H1 (cell line): ENCODE data around the gene B4GALNT1. TPM values are rescaled to one million over a fixed set of nuclear protein-coding genes. Genes with fewer than 3 reads are reported as not detected.

Source experiments
- CTCF ChIA-PET: fragments of 300-600 bp; sonication (Branson Sonifier 250); formaldehyde crosslinking; loops from one replicate; lab custom pipeline; 2021; ENCODE audit not compliant: partially characterized antibody; lab: Charles Lee
- POLR2A ChIA-PET: fragments of 300-600 bp; sonication (Branson Sonifier 250); formaldehyde crosslinking; loops from one replicate; lab custom pipeline; 2021; ENCODE audit warnings: inconsistent platforms; ENCODE audit not compliant: partially characterized antibody; lab: Charles Lee
- DNase-seq, 2 experiments: peaks; one replicate each; pipeline versions ENCODE4 v3.0.0 to v3.0.0-alpha.2; 2010 to 2022; ENCODE audit warnings: low spot score in 2 of 2, low read depth in 1 of 2, mixed read lengths in 1 of 2
- FAIRE-seq: peaks from 2 replicates; lab custom pipeline; 2011; peaks lifted over from hg19 to GRCh38; lab: Jason Lieb, UNC
- H2AFZ ChIP-seq: 2 replicates; pipeline ENCODE4 v1.8.1; 2012; ENCODE audit warnings: low read length, inconsistent platforms
- H2AK5ac ChIP-seq: 2 replicates; pipeline ENCODE4 v1.6.1; 2013; ENCODE audit warnings: low read depth, low read length
- H2BK120ac ChIP-seq: replicated peaks from 2 replicates; pipeline ENCODE3; 2013; ENCODE audit warnings: low read depth, low read length, inconsistent platforms
- H2BK12ac ChIP-seq: 2 replicates; pipeline ENCODE4 v1.6.1; 2013; ENCODE audit warnings: low read depth, low read length
- H2BK15ac ChIP-seq: 2 replicates; pipeline ENCODE4 v1.6.1; 2013; ENCODE audit warnings: low read length
- H2BK20ac ChIP-seq: 2 replicates; pipeline ENCODE4 v1.6.1; 2013; ENCODE audit warnings: low read length
- H2BK5ac ChIP-seq: 2 replicates; pipeline ENCODE4 v1.6.1; 2013; ENCODE audit warnings: low read depth, low read length
- H3K14ac ChIP-seq: 2 replicates; pipeline ENCODE4 v1.6.1; 2013; ENCODE audit warnings: inconsistent platforms; ENCODE audit not compliant: insufficient read length
- H3K18ac ChIP-seq: 2 replicates; pipeline ENCODE4 v1.6.1; 2013; ENCODE audit warnings: low read length; ENCODE audit errors: extremely low read depth
- H3K23ac ChIP-seq: 2 replicates; pipeline ENCODE4 v1.6.1; 2013; ENCODE audit warnings: inconsistent platforms; ENCODE audit not compliant: insufficient read length
- H3K23me2 ChIP-seq: 2 replicates; pipeline ENCODE4 v1.6.1; 2013; ENCODE audit warnings: low read depth, low read length
- H3K27ac ChIP-seq: 2 replicates; pipeline ENCODE4 v1.6.1; 2011; ENCODE audit warnings: low read depth, low read length, inconsistent platforms
- H3K27me3 ChIP-seq, 4 experiments: replicated peaks in 1 of 4; 1 replicate in 1 of 4; 2 replicates in 3 of 4; pipeline versions ENCODE4 v1.6.1 to v1.8.1; 2011 to 2013; ENCODE audit warnings: low read length in 3 of 4, mild to moderate bottlenecking in 3 of 4, inconsistent platforms in 2 of 4, mixed read lengths in 2 of 4, moderate library complexity in 1 of 4; ENCODE audit not compliant: control insufficient read depth in 3 of 4, insufficient read depth in 3 of 4; ENCODE audit errors: extremely low read depth in 1 of 4
- H3K36me3 ChIP-seq, 4 experiments: 2 replicates each; pipeline versions ENCODE4 v1.6.1 to v1.8.1; 2011 to 2013; ENCODE audit warnings: mild to moderate bottlenecking in 4 of 4, low read length in 3 of 4, moderate library complexity in 2 of 4, control low read depth in 1 of 4, inconsistent platforms in 1 of 4; ENCODE audit not compliant: insufficient read depth in 4 of 4, control insufficient read depth in 2 of 4
- H3K4ac ChIP-seq: replicated peaks from 2 replicates; pipeline ENCODE3; 2013; ENCODE audit warnings: low read length, low read depth, mixed read lengths, inconsistent platforms; ENCODE audit not compliant: insufficient read length
- H3K4me1 ChIP-seq, 4 experiments: replicated peaks in 1 of 4; 1 replicate in 1 of 4; 2 replicates in 3 of 4; pipeline versions ENCODE4 v1.6.1 to v1.8.1; 2011 to 2013; ENCODE audit warnings: low read length in 3 of 4, inconsistent platforms in 2 of 4, mixed read lengths in 1 of 4; ENCODE audit not compliant: insufficient read depth in 4 of 4, control insufficient read depth in 3 of 4
- H3K4me2 ChIP-seq, 2 experiments: 2 replicates each; pipeline versions ENCODE4 v1.6.1 to v1.8.1; 2011 to 2013; ENCODE audit warnings: low read depth in 2 of 2, low read length in 2 of 2, control low read depth in 1 of 2, inconsistent platforms in 1 of 2, mild to moderate bottlenecking in 1 of 2; ENCODE audit not compliant: insufficient read depth in 1 of 2
- H3K4me3 ChIP-seq, 4 experiments: fragments of 200-600, 300-600 bp in 1 of 4; sonication (generic), shearing (Covaris generic), sonication (Bioruptor Twin) in 1 of 4; 2 replicates each; pipeline versions ENCODE4 v1.5.1 to v1.8.1; 2011 to 2016; ENCODE audit warnings: low read length in 4 of 4, low read depth in 3 of 4, control low read depth in 2 of 4, inconsistent platforms in 2 of 4, mild to moderate bottlenecking in 2 of 4, mixed read lengths in 1 of 4, moderate library complexity in 1 of 4; ENCODE audit not compliant: insufficient read depth in 2 of 4; ENCODE audit errors: extremely low read depth in 1 of 4
- H3K56ac ChIP-seq: replicated peaks from 2 replicates; pipeline ENCODE3; 2013; ENCODE audit warnings: low read depth, mild to moderate bottlenecking, mixed read lengths, low read length, inconsistent platforms; ENCODE audit not compliant: insufficient read length
- H3K79me1 ChIP-seq: 2 replicates; pipeline ENCODE4 v1.6.1; 2013; ENCODE audit warnings: low read depth, low read length, control low read depth
- H3K79me2 ChIP-seq, 2 experiments: 2 replicates each; pipeline versions ENCODE4 v1.6.1 to v1.8.1; 2012 to 2013; ENCODE audit warnings: low read length in 2 of 2, mild to moderate bottlenecking in 2 of 2, inconsistent platforms in 1 of 2; ENCODE audit not compliant: insufficient read depth in 2 of 2, control insufficient read depth in 1 of 2
- H3K9ac ChIP-seq, 4 experiments: replicated peaks in 1 of 4; 1 replicate in 1 of 4; 2 replicates in 3 of 4; pipeline versions ENCODE4 v1.6.1 to v1.8.1; 2011 to 2013; ENCODE audit warnings: low read depth in 3 of 4, low read length in 3 of 4, control low read depth in 2 of 4, mild to moderate bottlenecking in 2 of 4, moderate library complexity in 2 of 4, inconsistent platforms in 1 of 4; ENCODE audit errors: extremely low read depth in 1 of 4
- H3K9me3 ChIP-seq, 2 experiments: 2 replicates each; pipeline versions ENCODE4 v1.6.1 to v1.8.1; 2012 to 2013; ENCODE audit warnings: mild to moderate bottlenecking in 2 of 2, moderate library complexity in 2 of 2, control low read depth in 1 of 2, inconsistent platforms in 1 of 2, low read depth in 1 of 2, low read length in 1 of 2, mixed read lengths in 1 of 2; ENCODE audit not compliant: insufficient read depth in 2 of 2
- H4K20me1 ChIP-seq, 2 experiments: replicated peaks in 1 of 2; 2 replicates each; pipeline versions ENCODE3 to v1.8.1; 2011 to 2013; ENCODE audit warnings: inconsistent platforms in 2 of 2, low read length in 2 of 2, mild to moderate bottlenecking in 1 of 2; ENCODE audit not compliant: insufficient read depth in 2 of 2, control insufficient read depth in 1 of 2
- H4K5ac ChIP-seq: 2 replicates; pipeline ENCODE4 v1.6.1; 2013; ENCODE audit warnings: low read length, low read depth, mixed read lengths, inconsistent platforms; ENCODE audit not compliant: insufficient read length
- H4K8ac ChIP-seq: 2 replicates; pipeline ENCODE4 v1.8.0; 2013; ENCODE audit warnings: mild to moderate bottlenecking, moderate library complexity, low read length, inconsistent platforms; ENCODE audit not compliant: insufficient read depth; ENCODE audit errors: extremely low read depth
- H4K91ac ChIP-seq: replicated peaks from 2 replicates; pipeline ENCODE3; 2013; ENCODE audit warnings: low read length, mixed read lengths, inconsistent platforms; ENCODE audit not compliant: insufficient read length
- PHF8 ChIP-seq: fragments of 200-600 bp; sonication (generic); conservative IDR thresholded peaks from 2 replicates; pipeline ENCODE4 v1.7.1; 2012; ENCODE audit warnings: low read depth, mild to moderate bottlenecking, inconsistent platforms, low read length, moderate library complexity
- WGBS, 2 experiments: shearing (Covaris generic) in 1 of 2; methylation state at CpG; one replicate each; pipeline versions ENCODE4 v1.1.6 to v1.1.7; 2013 to 2015; ENCODE audit warnings: low lambda C conversion rate in 2 of 2, mixed read lengths in 2 of 2, inconsistent platforms in 1 of 2, low coverage in 1 of 2, missing lambda C conversion rate in 1 of 2; ENCODE audit not compliant: insufficient replicate concordance in 2 of 2, insufficient coverage in 1 of 2, insufficient read length in 1 of 2; ENCODE audit errors: extremely low coverage in 1 of 2, missing lambda C conversion rate in 1 of 2; 5-methylcytosine and 5-hydroxymethylcytosine counted together
- polyA plus RNA-seq, 7 experiments: library from polyadenylated mRNA; depleted of rRNA in 3 of 7; stranded (reverse) in 5 of 7; unstranded in 2 of 7; fragments of >200 nt in 5 of 7; fragments of 200-250 nt in 2 of 7; gene quantifications; 1 replicate in 5 of 7; 2 replicates in 1 of 7; 4 replicates in 1 of 7; pipeline versions ENCODE4 v1.2.1 to v1.2.3, GENCODE V29; 2011 to 2013; ENCODE audit warnings: missing spikeins in 2 of 7, mixed read lengths in 2 of 7
- total RNA-seq: library from RNA; stranded (reverse); fragmentation: NEBNext Ultra II Directional; extraction: Animal tissue kit (Norgen Biotek cat#: 25700); gene quantifications from 2 replicates; pipeline ENCODE4 v1.2.1, GENCODE V29; 2021

Gene B4GALNT1
- total and polyA plus RNA-seq, 2 of the 8 experiments (the other 6 are each of a cell fraction or from before 2014, with no cell fraction given) = 1.5 to 2.3 TPM

- Histone ChIP-seq H3K56ac (peak within 1 kb of the TSS; percentile 83), H3K4me3 (peak within 1 kb of the TSS; percentile 53 to 84 (median 78)), H3K79me2 (peaks cover 0 to 10% of the 10 kb centered on the region in 2 experiments; a peak in 1 of 4 replicates), H2AFZ (peak within 1 kb of the TSS; percentile 94), H3K23me2 (peaks cover 14% of the 10 kb centered on the region), H3K14ac (peak within 1 kb of the TSS; percentile 57), H2BK5ac (peak within 1 kb of the TSS; percentile 95; the same call in 1 of the 2 replicates), H4K20me1 (peaks cover 0 to 2% of the 10 kb centered on the region in 2 experiments), H2BK120ac (peak within 1 kb of the TSS; percentile 90), H3K9ac (peak within 1 kb of the TSS; percentile 59 to 85 (median 81)), H3K9me3 (no peaks in the 10 kb centered on the region), H3K79me1 (no peaks in the 10 kb centered on the region; the same call in 1 of the 2 replicates), H3K23ac (no peak within 1 kb of the TSS), H2BK15ac (no peak within 1 kb of the TSS; the same call in 1 of the 2 replicates), H2BK12ac (peak within 1 kb of the TSS; percentile 63; the same call in 1 of the 2 replicates), H3K27ac (peak within 1 kb of the TSS; percentile 93), H2BK20ac (no peak within 1 kb of the TSS), H3K4me1 (peaks cover 7 to 11% (median 9%) of the 10 kb centered on the region in 4 experiments), H3K18ac (peak within 1 kb of the TSS; percentile 71), H4K5ac (peak within 1 kb of the TSS; percentile 88), H2AK5ac (no peak within 1 kb of the TSS), H4K8ac (peak within 1 kb of the TSS; percentile 85), H3K27me3 (0 out of 7 replicates have a peak, but pooled peaks cover 0 to 4% (median 0%) of the 10 kb centered on the region in 4 experiments), H3K4ac (no peak within 1 kb of the TSS), H3K4me2 (peak within 1 kb of the TSS; percentile 80 to 83), H3K36me3 (peaks cover 5 to 19% (median 13%) of the 10 kb centered on the region in 4 experiments; a peak in 6 of 8 replicates), H4K91ac (peak within 1 kb of the TSS; percentile 96)
- 0% methylated on average over 8 of the region's 36 CpGs; no CpG with 5 or more reads in 1 of the 2 experiments for WGBS, 2 experiments
- DNase-seq (peak in 1 of 2 experiments; percentile 70), FAIRE-seq (no peak)
- ChIA-PET POLR2A (interaction anchor here (0.6 to 7.7 kb wide), 9 partner anchors 10 to 469 kb away, joined by 3 to 60 read pairs (median 5); partner anchors contain the start of gene PIP4K2C), CTCF (interaction anchor here (0.6 to 6.3 kb wide), 7 partner anchors 14 to 29 kb away, joined by 3 to 40 read pairs (median 5); partner anchors contain the start of gene PIP4K2C)
- TF ChIP-seq PHF8 = peak; percentile 57
Observed at GRCh38 chr12:57604454-57604991, 28.5 kb downstream of the B4GALNT1 start, which contains the start of gene DTX3. Gene DTX3 (plus strand): TSS chr12:57604824. CDS start chr12:57606518, 1,694 bp downstream.
